Measurements from ENCODE around the gene OR2A12.
"Not testable (repeated sequence)": the region's sequence is repeated elsewhere in the genome, so short reads cannot be mapped to it uniquely, and the experiment has no call there.

Gene OR2A12

DNA sequence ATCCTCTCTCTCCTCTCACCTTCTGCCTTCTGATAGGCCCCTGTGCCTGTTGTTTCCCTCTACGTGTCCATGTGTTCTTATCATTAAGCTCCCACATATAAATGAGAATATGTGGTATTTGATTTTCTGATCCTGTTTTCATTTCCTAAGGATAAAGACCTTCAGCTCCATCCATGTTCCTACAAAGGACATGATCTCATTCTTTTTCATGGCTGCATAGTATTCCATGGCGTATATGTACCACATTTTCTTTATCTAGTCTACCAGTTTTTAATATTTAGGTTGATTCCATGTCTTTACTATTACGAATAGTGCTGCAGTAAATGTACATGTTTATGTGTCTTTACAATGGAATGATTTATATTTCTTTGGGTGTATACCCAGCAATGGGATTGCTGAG, 4.6 kb downstream of the OR2A12 start:
- no peak overlapping the region for H3K27ac Mint-ChIP-seq
- no peak overlapping the region for H3K4me3 Mint-ChIP-seq
- ATAC-seq (replicated peaks), result no peak
- no peak for DNase-seq
- H3K27me3 Mint-ChIP-seq, result no peaks in the 10 kb centered on the region
- H3K4me1 Mint-ChIP-seq, result no peaks in the 10 kb centered on the region
- no peaks in the 10 kb centered on the region for H3K36me3 Mint-ChIP-seq
- peaks cover 3 to 4% of the 10 kb centered on the region in 2 donors for H3K9me3 Mint-ChIP-seq

DNA sequence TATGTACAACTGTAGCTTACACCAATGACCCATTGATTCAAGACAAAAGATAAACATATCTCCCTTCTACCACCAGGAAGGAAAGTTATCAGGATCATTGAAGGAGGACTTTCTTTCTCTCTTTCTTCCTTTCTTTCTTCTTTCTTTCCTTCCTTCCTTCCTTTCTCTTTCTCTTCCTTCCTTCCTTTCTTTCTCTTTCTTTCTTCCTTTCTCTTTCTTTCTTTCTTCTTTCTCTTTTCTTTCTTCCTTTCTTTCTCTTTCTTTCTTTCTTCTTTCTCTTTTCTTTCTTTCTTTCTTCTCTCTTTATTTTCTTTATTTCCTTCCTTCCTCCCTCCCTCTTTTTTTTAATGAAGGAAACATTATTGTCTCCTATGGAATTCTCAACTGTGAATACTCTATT, 12.7 kb downstream of the OR2A12 start:
- H3K27ac Mint-ChIP-seq, result no peak overlapping the region
- no peak for ATAC-seq (replicated peaks)
- no peaks in the 10 kb centered on the region for H3K4me1 Mint-ChIP-seq
- no peak overlapping the region for H3K4me3 Mint-ChIP-seq
- no peaks in the 10 kb centered on the region for H3K9me3 Mint-ChIP-seq
- H3K36me3 Mint-ChIP-seq, result no peaks in the 10 kb centered on the region
- no peak for DNase-seq
- H3K27me3 Mint-ChIP-seq, result peaks cover 0 to 21% of the 10 kb centered on the region in 2 donors

DNA sequence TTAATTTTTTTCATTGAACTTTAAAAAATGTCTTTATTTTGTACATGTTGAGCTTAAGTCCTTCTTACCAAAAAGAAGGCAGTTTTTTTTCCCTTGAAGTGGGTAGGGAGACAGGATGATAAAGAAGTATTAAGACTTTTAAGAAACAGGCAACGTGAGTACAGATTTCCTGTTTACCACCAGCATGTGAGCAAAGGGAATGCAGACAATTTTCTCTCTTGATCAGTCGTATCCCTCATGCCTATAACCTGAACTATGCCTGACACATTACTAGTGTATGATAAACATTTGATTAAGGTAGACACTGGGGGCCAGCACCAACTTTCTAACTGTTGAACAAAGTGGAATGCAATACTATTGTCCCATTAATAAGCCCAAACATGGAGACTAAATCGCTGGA, 14.5 kb downstream of the OR2A12 start:
- Mint-ChIP-seq H3K4me1 (no peaks in the 10 kb centered on the region), H3K9me3 (no peaks in the 10 kb centered on the region), H3K36me3 (no peaks in the 10 kb centered on the region), H3K27me3 (peaks cover 0 to 22% of the 10 kb centered on the region in 2 donors), H3K4me3 (no peak overlapping the region), H3K27ac (no peak overlapping the region)
- ATAC-seq (replicated peaks) (no peak), DNase-seq (no peak)

DNA sequence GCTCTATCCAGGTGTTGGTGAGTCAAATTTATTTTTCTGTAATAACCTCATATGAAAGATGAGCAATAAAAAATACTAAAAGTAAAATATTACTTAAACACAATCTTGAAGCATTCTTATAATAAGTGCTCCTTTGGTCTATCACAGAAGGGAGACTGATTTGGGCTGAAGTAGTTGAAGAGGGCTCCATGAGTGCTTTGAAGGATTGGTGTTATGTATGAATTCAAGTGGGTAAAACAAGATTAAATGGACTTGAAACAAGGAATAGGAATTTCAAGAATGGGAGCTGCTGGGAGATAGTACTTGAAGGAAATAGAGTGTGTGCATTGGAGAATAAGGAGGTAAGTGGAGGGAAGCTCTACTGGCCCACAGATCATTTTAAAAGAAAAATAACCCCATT, 16.0 kb downstream of the OR2A12 start:
- Mint-ChIP-seq H3K27ac (no peak overlapping the region), H3K36me3 (no peaks in the 10 kb centered on the region), H3K9me3 (no peaks in the 10 kb centered on the region), H3K27me3 (peaks cover 0 to 22% of the 10 kb centered on the region in 2 donors), H3K4me3 (no peak overlapping the region), H3K4me1 (peaks cover 0 to 2% of the 10 kb centered on the region in 2 donors)
- no peak for DNase-seq
- ATAC-seq (replicated peaks), result no peak

DNA sequence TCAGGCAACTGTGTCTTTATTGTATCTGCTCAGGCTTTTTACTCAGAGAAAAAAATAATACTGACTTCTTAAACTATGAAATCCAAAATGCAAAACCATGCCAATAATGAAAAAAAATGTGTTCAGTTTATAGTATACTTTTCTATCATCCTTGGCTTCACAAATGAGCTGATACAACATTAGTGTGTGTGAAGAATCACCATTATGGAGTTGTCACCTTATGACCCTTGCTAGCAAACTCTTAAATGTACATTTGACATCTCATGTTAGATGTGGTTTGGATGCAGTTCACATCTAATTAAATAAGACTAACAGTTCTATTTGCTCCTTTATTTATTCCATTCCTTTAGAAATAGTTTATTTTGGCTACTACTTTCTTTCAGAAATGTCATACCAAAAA, 19.1 kb downstream of the OR2A12 start:
- ATAC-seq (replicated peaks), result no peak
- peaks cover 15 to 29% of the 10 kb centered on the region in 2 donors for H3K27me3 Mint-ChIP-seq
- no peak overlapping the region for H3K27ac Mint-ChIP-seq
- peaks cover 0 to 2% of the 10 kb centered on the region in 2 donors for H3K4me1 Mint-ChIP-seq
- no peaks in the 10 kb centered on the region for H3K36me3 Mint-ChIP-seq
- no peak for DNase-seq
- H3K4me3 Mint-ChIP-seq, result no peak overlapping the region
- peaks cover 0 to 1% of the 10 kb centered on the region in 2 donors for H3K9me3 Mint-ChIP-seq

DNA sequence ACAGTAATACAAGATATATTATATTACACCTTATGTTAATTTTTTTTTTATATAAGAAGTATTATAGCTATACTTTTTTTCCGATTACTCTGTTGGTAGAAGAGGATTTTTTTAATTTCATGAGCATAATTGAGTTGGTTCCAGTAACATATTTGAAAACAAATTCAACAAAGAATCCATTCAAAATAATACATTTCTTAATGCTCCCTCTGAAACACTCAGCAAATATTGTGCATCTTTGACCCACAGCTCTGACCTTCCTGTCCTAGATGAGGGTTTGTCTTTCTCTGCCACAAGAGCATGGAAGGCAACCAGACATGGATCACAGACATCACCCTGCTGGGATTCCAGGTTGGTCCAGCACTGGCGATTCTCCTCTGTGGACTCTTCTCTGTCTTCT, 23.2 kb downstream of the OR2A12 start, which contains the start of gene OR2A2:
Gene OR2A2, plus strand, starts transcription at position 301 of the 400 bp plus-strand sequence. Its CDS starts 0 bp downstream, at position 301.
- peaks cover 0 to 2% of the 10 kb centered on the region in 2 donors for H3K4me1 Mint-ChIP-seq
- no peak within 1 kb of the TSS for H3K4me3 Mint-ChIP-seq
- H3K9me3 Mint-ChIP-seq, result peaks cover 0 to 1% of the 10 kb centered on the region in 2 donors
- H3K27ac Mint-ChIP-seq, result no peak within 1 kb of the TSS
- ATAC-seq (replicated peaks) (no peak), DNase-seq (no peak)
- H3K36me3 Mint-ChIP-seq, result no peaks in the 10 kb centered on the region
- peaks cover 16 to 26% of the 10 kb centered on the region in 2 donors for H3K27me3 Mint-ChIP-seq

DNA sequence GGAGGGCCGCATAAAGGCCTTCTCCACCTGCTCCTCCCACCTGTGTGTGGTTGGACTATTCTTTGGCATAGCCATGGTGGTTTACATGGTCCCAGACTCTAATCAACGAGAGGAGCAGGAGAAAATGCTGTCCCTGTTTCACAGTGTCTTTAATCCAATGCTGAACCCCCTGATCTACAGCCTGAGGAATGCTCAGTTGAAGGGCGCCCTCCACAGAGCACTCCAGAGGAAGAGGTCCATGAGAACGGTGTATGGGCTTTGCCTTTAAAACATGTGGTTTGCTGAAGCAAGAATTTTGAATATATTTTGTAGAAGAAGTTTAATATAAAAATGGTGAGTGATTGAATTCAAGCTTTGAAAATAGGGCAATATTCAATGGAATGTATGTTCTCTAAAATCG, 24.2 kb downstream of the OR2A12 start:
- H3K4me3 Mint-ChIP-seq, result no peak overlapping the region
- H3K4me1 Mint-ChIP-seq, result peaks cover 0 to 2% of the 10 kb centered on the region in 2 donors
- no peak for DNase-seq
- no peaks in the 10 kb centered on the region for H3K36me3 Mint-ChIP-seq
- no peak overlapping the region for H3K27ac Mint-ChIP-seq
- no peak for ATAC-seq (replicated peaks)
- peaks cover 16 to 26% of the 10 kb centered on the region in 2 donors for H3K27me3 Mint-ChIP-seq
- peaks cover 0 to 1% of the 10 kb centered on the region in 2 donors for H3K9me3 Mint-ChIP-seq

DNA sequence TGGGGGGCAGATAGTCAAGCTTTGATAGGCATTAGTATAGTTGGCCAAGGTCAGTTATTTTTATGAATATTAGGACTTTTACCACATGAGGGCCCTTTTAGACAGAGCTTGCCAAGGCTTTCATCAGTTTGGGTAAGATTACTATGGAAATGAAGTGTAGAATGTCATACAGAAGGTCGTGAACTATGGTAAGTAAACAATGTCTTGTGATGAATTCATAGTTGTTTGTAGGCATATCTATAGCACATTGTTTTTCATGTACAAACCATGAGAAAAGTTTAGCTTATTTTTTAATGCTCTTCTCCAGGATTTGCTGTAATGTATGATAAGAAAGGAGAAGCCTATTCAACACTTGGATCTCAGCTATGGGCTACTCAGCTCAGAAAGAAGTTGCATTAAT, 27.6 kb downstream of the OR2A12 start:
- no peak overlapping the region for H3K27ac Mint-ChIP-seq
- ATAC-seq (replicated peaks) (no peak), DNase-seq (no peak)
- no peak overlapping the region for H3K4me3 Mint-ChIP-seq
- H3K4me1 Mint-ChIP-seq, result no peaks in the 10 kb centered on the region
- peaks cover 12 to 25% of the 10 kb centered on the region in 2 donors for H3K27me3 Mint-ChIP-seq
- H3K36me3 Mint-ChIP-seq, result no peaks in the 10 kb centered on the region
- no peaks in the 10 kb centered on the region for H3K9me3 Mint-ChIP-seq

DNA sequence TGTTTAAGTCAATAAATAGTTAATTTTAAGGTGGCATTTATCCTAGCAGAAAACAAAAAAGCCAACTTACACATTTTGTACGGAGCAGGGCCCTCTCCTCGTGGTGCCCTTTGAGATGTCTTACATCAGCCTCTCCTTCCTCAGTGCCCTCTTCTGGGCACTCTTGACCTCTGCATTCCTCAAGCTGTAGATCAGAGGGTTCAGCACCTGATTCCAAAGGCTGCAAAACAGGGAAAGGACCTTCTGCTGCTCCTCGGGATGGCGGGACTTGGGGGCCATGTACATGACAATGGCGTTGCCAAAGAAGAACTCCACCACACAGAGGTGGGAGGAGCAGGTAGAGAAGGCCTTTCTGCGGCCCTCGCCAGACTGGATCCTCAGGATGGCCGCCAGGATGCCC, 32.3 kb downstream of the OR2A12 start:
- Mint-ChIP-seq H3K27ac (no peak overlapping the region), H3K4me3 (no peak overlapping the region), H3K9me3 (peaks cover 0 to 1% of the 10 kb centered on the region in 2 donors), H3K4me1 (no peaks in the 10 kb centered on the region), H3K27me3 (peaks cover 12 to 14% of the 10 kb centered on the region in 2 donors), H3K36me3 (no peaks in the 10 kb centered on the region)
- DNase-seq, result no peak
- ATAC-seq (replicated peaks), result no peak

DNA sequence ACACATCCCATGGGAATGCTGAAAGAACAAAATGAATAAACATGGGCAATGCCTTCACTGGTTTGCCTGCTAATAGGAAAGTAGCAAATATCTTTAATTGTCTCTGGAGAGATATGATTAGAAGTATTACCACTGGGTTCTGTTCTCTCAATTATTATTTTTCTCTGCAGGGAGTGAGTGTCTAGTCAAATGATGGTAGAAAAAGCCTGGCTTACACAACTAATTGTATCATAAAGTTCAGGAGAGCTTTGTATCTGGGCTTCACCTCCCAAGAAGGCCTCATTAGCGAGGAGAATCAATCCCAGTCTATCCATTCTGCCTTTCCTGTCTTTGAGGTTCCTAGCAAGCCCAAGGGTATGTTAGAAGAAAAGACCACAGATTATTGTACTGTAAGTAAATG, 36.8 kb downstream of the OR2A12 start, which contains the start of gene OR2A14:
Gene OR2A14, plus strand, starts transcription at position 301 of the 400 bp plus-strand sequence. CDS start 5,937 bp downstream, outside the sequence.
- Mint-ChIP-seq H3K27ac (no peak within 1 kb of the TSS), H3K36me3 (no peaks in the 10 kb centered on the region), H3K9me3 (peaks cover 0 to 1% of the 10 kb centered on the region in 2 donors), H3K27me3 (peaks cover 12 to 14% of the 10 kb centered on the region in 2 donors), H3K4me1 (peaks cover 0 to 1% of the 10 kb centered on the region in 2 donors), H3K4me3 (no peak within 1 kb of the TSS)
- ATAC-seq (replicated peaks) (no peak), DNase-seq (no peak)

DNA sequence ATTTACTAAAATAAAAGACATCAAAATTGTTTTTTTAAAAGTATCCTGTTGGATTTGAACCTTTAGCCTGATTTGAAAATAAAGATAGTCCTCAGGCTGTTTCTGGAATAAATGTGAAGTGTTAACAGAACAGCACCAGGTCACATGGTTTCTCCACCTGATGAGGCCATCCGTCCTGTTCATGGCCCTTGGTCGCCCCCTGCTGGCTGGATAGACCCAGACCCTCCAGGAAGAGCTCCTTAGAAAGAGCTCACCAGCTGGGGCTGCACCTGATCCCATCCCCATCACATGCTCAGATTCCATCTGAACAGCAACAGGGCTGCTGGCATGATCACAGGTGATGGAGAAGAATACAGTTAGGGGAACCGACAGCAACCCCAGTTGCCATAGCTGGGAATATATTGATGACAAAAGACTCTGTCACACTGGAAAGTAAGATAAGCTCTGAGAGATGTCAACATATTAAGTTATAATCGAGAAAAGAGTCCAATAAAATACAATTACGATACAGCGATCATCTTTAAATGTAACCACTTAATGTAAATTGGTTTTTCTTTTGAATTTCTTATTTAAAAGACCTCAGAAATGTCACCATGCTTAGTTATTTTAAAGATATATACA, 41.7 kb downstream of the OR2A12 start:
- no peak overlapping the region for H3K27ac Mint-ChIP-seq
- DNase-seq (peak; percentile 78), ATAC-seq (replicated peaks) (peak; percentile 99 to 100)
- peaks cover 0 to 2% of the 10 kb centered on the region in 2 donors for H3K4me1 Mint-ChIP-seq
- peaks cover 12 to 16% of the 10 kb centered on the region in 2 donors for H3K27me3 Mint-ChIP-seq
- no peak overlapping the region for H3K4me3 Mint-ChIP-seq
- no peaks in the 10 kb centered on the region for H3K9me3 Mint-ChIP-seq
- H3K36me3 Mint-ChIP-seq, result no peaks in the 10 kb centered on the region

DNA sequence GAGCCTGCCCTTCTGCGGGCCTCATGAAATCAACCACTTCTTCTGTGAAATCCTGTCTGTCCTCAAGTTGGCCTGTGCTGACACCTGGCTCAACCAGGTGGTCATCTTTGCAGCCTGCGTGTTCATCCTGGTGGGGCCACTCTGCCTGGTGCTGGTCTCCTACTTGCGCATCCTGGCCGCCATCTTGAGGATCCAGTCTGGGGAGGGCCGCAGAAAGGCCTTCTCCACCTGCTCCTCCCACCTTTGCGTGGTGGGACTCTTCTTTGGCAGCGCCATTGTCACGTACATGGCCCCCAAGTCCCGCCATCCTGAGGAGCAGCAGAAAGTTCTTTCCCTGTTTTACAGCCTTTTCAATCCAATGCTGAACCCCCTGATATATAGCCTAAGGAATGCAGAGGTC, 43.5 kb downstream of the OR2A12 start:
- not testable (repeated sequence) for H3K4me3 Mint-ChIP-seq; ATAC-seq (replicated peaks); H3K9me3 Mint-ChIP-seq; H3K27ac Mint-ChIP-seq; H3K4me1 Mint-ChIP-seq; H3K36me3 Mint-ChIP-seq; DNase-seq
- H3K27me3 Mint-ChIP-seq, result peaks cover 12 to 16% of the 10 kb centered on the region in 2 donors

DNA sequence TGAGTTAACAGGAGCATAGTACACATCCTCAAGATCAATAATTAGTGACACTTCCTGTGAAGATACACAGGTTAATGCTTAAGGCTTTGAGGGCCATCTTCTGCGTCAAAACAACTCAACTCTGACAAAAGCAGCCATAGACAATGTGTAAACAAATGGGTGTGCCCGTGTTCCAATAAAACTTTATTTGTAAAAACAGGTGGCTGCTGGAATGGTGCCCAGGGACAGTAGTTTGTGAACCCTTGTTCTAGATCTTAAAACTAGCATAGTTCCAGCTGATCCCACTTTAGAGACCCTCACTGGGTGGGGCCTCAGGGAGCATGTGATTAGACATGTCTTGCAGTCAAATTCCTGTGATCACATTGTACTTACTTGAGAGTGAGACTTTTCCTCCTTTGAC, 44.7 kb downstream of the OR2A12 start:
- ATAC-seq (replicated peaks) (no peak), DNase-seq (no peak)
- Mint-ChIP-seq H3K27ac (no peak overlapping the region), H3K9me3 (no peaks in the 10 kb centered on the region), H3K4me1 (peaks cover 0 to 2% of the 10 kb centered on the region in 2 donors), H3K4me3 (no peak overlapping the region), H3K27me3 (peaks cover 12 to 16% of the 10 kb centered on the region in 2 donors), H3K36me3 (no peaks in the 10 kb centered on the region)

DNA sequence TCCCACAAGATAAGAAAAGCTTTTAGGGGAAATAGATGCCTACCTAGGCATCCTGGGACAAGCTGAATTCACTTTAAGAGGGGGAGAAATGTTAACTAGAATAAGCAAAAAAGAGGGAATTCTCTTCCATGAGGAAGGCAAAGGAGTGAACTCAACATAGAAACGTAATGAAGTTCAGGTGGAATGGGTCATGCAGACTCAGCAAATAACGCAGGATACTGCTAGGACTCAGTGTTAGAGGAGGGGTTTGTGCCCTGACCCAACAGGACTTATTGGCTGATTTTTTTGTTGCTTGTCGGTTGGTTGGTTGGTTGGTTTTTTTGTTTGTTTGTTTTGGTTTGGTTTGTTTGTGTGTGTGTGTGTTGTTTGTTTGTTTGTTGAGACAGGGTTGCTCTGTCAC, 46.2 kb downstream of the OR2A12 start:
- Mint-ChIP-seq H3K27ac (no peak overlapping the region), H3K4me1 (peaks cover 0 to 2% of the 10 kb centered on the region in 2 donors), H3K9me3 (no peaks in the 10 kb centered on the region), H3K4me3 (no peak overlapping the region), H3K27me3 (peaks cover 12 to 16% of the 10 kb centered on the region in 2 donors), H3K36me3 (no peaks in the 10 kb centered on the region)
- ATAC-seq (replicated peaks), result no peak
- DNase-seq, result no peak

DNA sequence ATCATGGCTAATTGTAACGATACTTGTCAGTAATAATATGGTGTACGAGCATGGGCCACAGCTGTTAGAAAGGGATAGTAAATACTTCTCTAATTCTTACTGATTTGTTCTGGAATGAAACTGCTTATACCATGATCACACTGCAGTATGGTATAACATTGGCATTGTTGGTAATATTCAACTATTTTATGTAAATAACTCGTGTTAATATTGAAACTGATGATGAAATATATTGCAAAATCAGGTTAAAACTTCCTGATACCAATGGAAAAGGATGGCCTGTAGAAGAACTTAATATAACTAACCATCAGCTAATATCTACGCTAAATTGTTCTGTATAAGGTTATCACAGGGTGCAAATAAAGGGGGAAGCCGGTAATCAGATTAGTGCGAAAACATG, 47.2 kb downstream of the OR2A12 start:
- Mint-ChIP-seq H3K27ac (no peak overlapping the region), H3K4me1 (no peaks in the 10 kb centered on the region), H3K4me3 (no peak overlapping the region), H3K36me3 (no peaks in the 10 kb centered on the region), H3K27me3 (peaks cover 12 to 16% of the 10 kb centered on the region in 2 donors), H3K9me3 (no peaks in the 10 kb centered on the region)
- ATAC-seq (replicated peaks) (no peak), DNase-seq (no peak)

Data from stimulated activated naive B cell treated with anti-CD40 and anti-IgM and Interleukin-4, amounts not matched to agents 10 μg/mL and 1 μg/mL and 100 μg/mL, for 72 hours (primary cell).